Spinal cord (tissue), 10 donors: ENCODE data around the gene HOXB6. TPM values are rescaled to one million over a fixed set of nuclear protein-coding genes. Genes with fewer than 3 reads are reported as not detected.

Experiments used
- DNase-seq, 6 donors: peaks; one replicate each; pipeline versions ENCODE4 v3.0.0 to v3.0.0-alpha.2; 2013 to 2015; ENCODE audit warnings: low spot score in 6 of 6, low read depth in 4 of 6
- H3K27ac ChIP-seq: one replicate; pipeline ENCODE4 v1.5.1; 2013; ENCODE audit warnings: low read depth, low read length, control low read depth
- H3K27me3 ChIP-seq: one replicate; pipeline ENCODE4 v1.6.1; 2013; ENCODE audit warnings: low read length; ENCODE audit not compliant: control insufficient read depth, insufficient read depth
- H3K36me3 ChIP-seq: one replicate; pipeline ENCODE4 v1.6.1; 2013; ENCODE audit warnings: low read length; ENCODE audit not compliant: control insufficient read depth, insufficient read depth
- H3K4me1 ChIP-seq: one replicate; pipeline ENCODE4 v1.6.1; 2013; ENCODE audit warnings: low read length; ENCODE audit not compliant: control insufficient read depth, insufficient read depth
- H3K4me3 ChIP-seq: one replicate; pipeline ENCODE4 v1.5.1; 2013; ENCODE audit warnings: low read depth, low read length, control low read depth
- H3K9me3 ChIP-seq: one replicate; pipeline ENCODE4 v1.6.1; 2013; ENCODE audit warnings: low read length; ENCODE audit not compliant: control insufficient read depth, insufficient read depth
- WGBS: methylation state at CpG from one replicate; pipeline ENCODE4 v1.1.5; 2013; ENCODE audit warnings: missing lambda C conversion rate; ENCODE audit not compliant: insufficient coverage; 5-methylcytosine and 5-hydroxymethylcytosine counted together
- polyA plus RNA-seq, 2 donors: library from polyadenylated mRNA; unstranded; fragments of 120-200 nt; gene quantifications; one replicate each; pipeline ENCODE4 v1.2.1, GENCODE V29; 2013; ENCODE audit not compliant: insufficient read length in 2 of 2
- total RNA-seq, 2 donors: library from RNA; depleted of rRNA in 1 of 2; stranded (reverse); fragments of 120-200 nt in 1 of 2; fragments of >200 nt in 1 of 2; gene quantifications; one replicate each; pipeline versions ENCODE4 v1.2.3 to v1.2.4, GENCODE V29; 2013 to 2014
- donor health status: healthy.

HOXB6 gene
- total and polyA plus RNA-seq, 4 donors, result 20.2 to 142 (median 86.5) TPM

DNA sequence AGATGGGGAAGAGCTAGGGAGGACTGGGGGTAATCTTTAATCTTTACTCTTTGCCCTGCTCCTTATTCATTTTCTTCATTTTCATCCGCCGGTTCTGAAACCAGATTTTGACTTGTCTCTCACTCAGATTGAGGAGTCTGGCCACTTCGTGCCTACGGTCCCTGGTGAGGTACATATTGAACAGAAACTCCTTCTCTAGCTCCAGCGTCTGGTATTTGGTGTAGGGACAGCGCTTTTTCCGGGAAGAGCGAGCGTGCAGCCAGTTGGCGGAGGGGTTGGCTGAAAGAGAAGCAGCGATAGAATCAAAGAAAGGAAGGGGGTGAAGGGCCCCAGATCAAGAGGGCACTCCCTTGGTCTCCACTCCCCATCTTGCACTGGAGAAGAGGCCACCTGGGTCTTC, 18.1 kb upstream of the HOXB6 start:
- Histone ChIP-seq H3K4me1 (peaks cover 79% of the 10 kb centered on the region), H3K9me3 (no peaks in the 10 kb centered on the region), H3K27ac (peak overlapping the region; percentile 65), H3K27me3 (peaks cover 31% of the 10 kb centered on the region), H3K36me3 (peaks cover 6% of the 10 kb centered on the region), H3K4me3 (peak overlapping the region; percentile 27)
- no CpG with 5 or more reads among the region's 11 CpGs for WGBS
- peak in 2 of 6 donors; percentile 31 to 71 for DNase-seq

GRCh38 chr17:48621410-48622392, 16.9 kb upstream of the HOXB6 start:
- H3K4me1 ChIP-seq, result peaks cover 78% of the 10 kb centered on the region
- H3K36me3 ChIP-seq, result peaks cover 6% of the 10 kb centered on the region
- peak overlapping the region; percentile 99 for H3K27ac ChIP-seq
- no peaks in the 10 kb centered on the region for H3K9me3 ChIP-seq
- peak overlapping the region; percentile 33 for H3K4me3 ChIP-seq
- 13% methylated on average over 38 of the region's 41 CpGs for whole genome bisulfite sequencing
- peak in 5 of 6 donors; percentile 22 to 79 (median 38) for DNase-seq
- H3K27me3 ChIP-seq, result peaks cover 22% of the 10 kb centered on the region

- peaks cover 6% of the 10 kb centered on the region for H3K36me3 ChIP-seq
- DNase-seq, result peak in 5 of 6 donors; percentile 24 to 82 (median 36)
- peak overlapping the region; percentile 65 for H3K4me3 ChIP-seq
- peak overlapping the region; percentile 99 for H3K27ac ChIP-seq
- H3K4me1 ChIP-seq, result peaks cover 84% of the 10 kb centered on the region
- no peaks in the 10 kb centered on the region for H3K9me3 ChIP-seq
- H3K27me3 ChIP-seq, result peaks cover 24% of the 10 kb centered on the region
- 30% methylated on average over 2 of the region's 6 CpGs for WGBS
Observed at GRCh38 chr17:48620461-48621139, 15.8 kb upstream of the HOXB6 start.

DNA sequence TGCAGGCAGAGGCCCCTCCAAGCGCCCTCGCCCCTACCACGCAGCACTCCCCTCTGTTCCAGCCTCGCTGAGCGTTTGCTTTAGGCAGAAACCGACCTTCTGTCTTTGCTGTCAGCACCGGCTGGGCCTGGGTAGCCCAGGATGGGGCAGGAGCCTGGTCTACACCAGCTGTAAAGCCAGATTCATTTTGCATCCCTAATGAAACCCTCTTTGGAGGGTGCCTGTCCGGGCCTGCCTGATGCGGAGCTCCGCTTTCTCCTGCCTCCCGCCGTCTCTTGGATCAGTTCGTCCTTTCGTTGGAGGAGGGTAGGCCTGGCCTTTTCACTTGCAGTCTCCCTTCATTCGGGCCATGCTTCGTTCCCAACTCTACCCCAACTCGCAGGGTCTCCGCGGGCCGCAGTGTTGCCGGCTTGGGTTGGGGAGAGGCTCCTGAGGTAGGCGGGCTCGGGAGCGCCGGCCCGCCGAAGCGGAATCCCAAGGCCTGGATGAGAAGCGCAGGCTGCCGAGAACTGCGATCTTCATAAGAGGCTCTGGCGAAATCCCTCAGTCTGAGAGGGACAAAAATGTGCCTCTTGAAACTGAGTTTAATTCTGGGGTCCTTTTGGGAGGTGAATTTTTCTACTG, 15.2 kb upstream of the HOXB6 start:
- peaks cover 83% of the 10 kb centered on the region for H3K4me1 ChIP-seq
- 22% methylated on average over 32 of the region's 32 CpGs for WGBS
- peak; percentile 36 to 79 (median 54) for DNase-seq

DNA sequence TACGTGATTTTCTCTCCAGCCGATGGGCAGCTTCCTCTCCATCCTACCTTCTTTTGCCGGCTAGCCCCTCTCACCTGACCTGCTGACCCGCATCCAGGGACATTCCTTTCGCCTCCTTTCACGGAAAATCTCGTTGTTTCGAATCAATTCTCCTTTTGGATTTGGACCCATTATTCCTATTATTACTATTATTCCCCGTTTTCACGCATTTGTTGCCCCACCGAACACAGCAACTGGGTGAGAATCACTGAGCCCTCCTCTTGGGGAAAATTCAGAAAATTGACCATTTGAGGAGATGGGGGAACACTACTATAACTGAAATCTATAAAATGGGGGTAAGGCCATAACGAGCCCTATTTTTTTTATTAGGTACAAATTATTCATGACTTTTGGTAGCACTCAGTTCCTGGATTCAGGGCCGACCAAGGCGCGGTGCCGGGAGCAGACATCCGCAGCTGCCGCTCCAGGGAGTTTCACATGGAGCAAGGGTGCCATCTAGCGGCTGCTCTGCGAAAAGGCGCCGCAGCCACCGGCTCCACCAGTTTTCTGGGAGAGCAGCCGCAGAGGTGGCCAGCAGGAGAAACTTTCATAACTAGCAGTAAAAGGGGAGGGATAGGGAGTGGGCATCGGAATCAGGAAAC, 13.6 kb upstream of the HOXB6 start:
- Histone ChIP-seq H3K27ac (peak overlapping the region; percentile 99), H3K4me3 (peak overlapping the region; percentile 65), H3K9me3 (no peaks in the 10 kb centered on the region), H3K36me3 (peaks cover 6% of the 10 kb centered on the region), H3K4me1 (peaks cover 74% of the 10 kb centered on the region), H3K27me3 (peaks cover 14% of the 10 kb centered on the region)
- DNase-seq, result peak; percentile 89 to 98 (median 92)
- WGBS, result 1% methylated on average over 20 of the region's 25 CpGs

More for the DNA sequence above, 15.2 kb upstream of the HOXB6 start:
- peak overlapping the region; percentile 99 for H3K27ac ChIP-seq
- peaks cover 6% of the 10 kb centered on the region for H3K36me3 ChIP-seq
- H3K27me3 ChIP-seq, result peaks cover 22% of the 10 kb centered on the region
- H3K4me3 ChIP-seq, result peak overlapping the region; percentile 65
- H3K9me3 ChIP-seq, result no peaks in the 10 kb centered on the region

DNA sequence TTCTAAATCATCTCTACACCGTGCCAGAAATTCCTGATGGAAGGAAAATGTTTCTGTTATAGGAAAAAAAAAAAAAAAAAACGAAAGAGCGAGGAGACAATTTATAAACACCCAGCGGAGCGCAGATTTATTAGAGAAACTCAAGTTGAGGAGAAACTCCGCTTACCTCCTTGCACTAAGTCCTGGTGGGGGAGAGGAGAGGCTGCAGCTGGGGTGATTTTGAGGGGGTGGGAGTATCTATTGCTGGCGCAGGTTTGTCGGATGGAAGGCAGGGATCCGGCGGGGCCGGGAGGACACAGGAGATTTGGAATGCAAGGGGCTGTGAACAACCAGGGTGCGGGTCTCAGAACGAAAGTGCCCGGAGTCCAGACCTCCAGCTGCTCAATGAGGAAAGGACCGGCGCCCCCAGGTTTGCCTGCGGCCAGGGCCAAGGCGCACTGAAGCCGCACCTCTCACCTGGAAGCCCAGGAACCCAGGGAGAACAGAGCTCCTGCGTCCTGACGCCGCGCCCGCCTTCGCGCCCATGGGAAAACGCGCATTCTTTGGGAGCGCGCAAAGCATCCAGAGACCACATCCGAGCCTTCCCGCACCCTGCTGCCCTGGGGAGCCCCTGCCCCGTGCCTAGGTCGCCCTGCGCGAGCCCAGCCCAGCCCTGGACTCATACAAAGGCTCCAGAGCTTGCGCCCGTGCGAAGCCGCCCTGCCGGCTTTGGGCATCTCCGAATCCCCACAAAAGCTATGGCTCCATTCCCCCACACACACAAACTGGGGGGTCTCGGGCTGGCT, 12.9 kb upstream of the HOXB6 start:
- Histone ChIP-seq H3K27me3 (peaks cover 11% of the 10 kb centered on the region), H3K36me3 (peaks cover 11% of the 10 kb centered on the region), H3K4me1 (peaks cover 68% of the 10 kb centered on the region), H3K27ac (peak overlapping the region; percentile 99), H3K4me3 (peak overlapping the region; percentile 65), H3K9me3 (no peaks in the 10 kb centered on the region)
- peak; percentile 12 to 76 (median 36) for DNase-seq
- WGBS, result 6% methylated on average over 41 of the region's 43 CpGs

DNA sequence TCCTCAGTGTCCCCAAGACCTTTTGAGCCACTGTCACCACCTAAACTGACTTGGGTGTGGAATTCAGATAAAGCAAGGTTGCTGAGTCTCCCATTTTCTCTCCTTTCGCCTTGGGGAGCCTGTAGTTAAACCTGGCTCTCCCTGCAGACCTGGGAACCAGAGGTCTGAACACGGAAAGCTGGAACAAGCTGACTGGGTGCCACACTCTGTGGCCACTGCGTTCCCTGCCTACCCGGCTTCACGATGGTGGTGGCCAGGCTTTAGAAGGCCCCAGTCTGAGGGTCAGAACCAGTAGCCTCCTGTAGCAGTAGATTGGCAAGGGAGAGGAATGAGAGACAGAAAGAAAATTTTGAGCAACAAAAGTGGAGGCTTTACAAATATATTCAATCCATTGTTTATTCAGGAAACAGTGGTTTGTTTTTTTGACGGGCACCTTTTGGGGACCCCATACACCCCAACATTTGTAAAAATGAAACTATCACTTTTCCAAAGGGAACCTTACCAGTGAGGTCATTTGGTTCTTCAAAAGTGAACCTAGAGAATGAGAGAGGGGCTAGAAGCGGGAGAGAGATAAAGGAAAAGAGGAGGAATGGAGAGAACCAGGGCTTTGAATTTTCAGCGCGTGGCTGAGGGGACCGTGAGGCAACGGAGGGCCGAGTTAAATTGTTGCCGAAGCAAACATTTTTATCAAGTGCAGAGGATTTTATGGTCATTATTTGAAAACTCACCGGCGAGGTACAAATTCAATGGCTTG, 12.1 kb upstream of the HOXB6 start:
- DNase-seq, result peak; percentile 17 to 63 (median 42)
- H3K27ac ChIP-seq, result peak overlapping the region; percentile 99
- WGBS, result 14% methylated on average over 10 of the region's 15 CpGs
- no peaks in the 10 kb centered on the region for H3K9me3 ChIP-seq
- H3K36me3 ChIP-seq, result peaks cover 17% of the 10 kb centered on the region
- H3K27me3 ChIP-seq, result peaks cover 11% of the 10 kb centered on the region
- peaks cover 66% of the 10 kb centered on the region for H3K4me1 ChIP-seq
- peak overlapping the region; percentile 65 for H3K4me3 ChIP-seq
